ENCODE measurements around the gene SNRNP40.

GRCh38 chr1:31238986-31239613 is 57.5 kb downstream of the SNRNP40 start:
- no peak for TF ChIP-seq CTCF (IDR thresholded peaks at IDR 0.05)
- no peak for TF ChIP-seq POLR2A (IDR thresholded peaks at IDR 0.05)
- TF ChIP-seq POLR2AphosphoS5 (IDR thresholded peaks at IDR 0.05): no peak
